T-helper 1 cell treated with Interleukin-12 subunit alpha and Interleukin-12 subunit beta and Interleukin-4 antibody, amounts not matched to agents 30 μg/mL and 1 μg/mL, for 36 hours (primary cell): Measurements from ENCODE around the gene FILIP1.

Experiments
- H3K27ac Mint-ChIP-seq: one replicate; pipeline ENCODE4 v1.8.0; 2021; ENCODE audit warnings: mild to moderate bottlenecking, mixed read lengths
- H3K27me3 Mint-ChIP-seq: one replicate; pipeline ENCODE4 v1.8.0; 2021; ENCODE audit warnings: low read depth, mixed read lengths
- H3K36me3 Mint-ChIP-seq: one replicate; pipeline ENCODE4 v1.8.0; 2021; ENCODE audit warnings: low read depth, mixed read lengths
- H3K4me1 Mint-ChIP-seq: one replicate; pipeline ENCODE4 v1.8.0; 2021; ENCODE audit warnings: low read depth, mixed read lengths
- H3K4me3 Mint-ChIP-seq: one replicate; pipeline ENCODE4 v1.8.0; 2021; ENCODE audit warnings: mild to moderate bottlenecking, moderate library complexity, mixed read lengths
- H3K9me3 Mint-ChIP-seq: one replicate; pipeline ENCODE4 v1.8.0; 2021; ENCODE audit warnings: mixed read lengths

The FILIP1 gene

DNA sequence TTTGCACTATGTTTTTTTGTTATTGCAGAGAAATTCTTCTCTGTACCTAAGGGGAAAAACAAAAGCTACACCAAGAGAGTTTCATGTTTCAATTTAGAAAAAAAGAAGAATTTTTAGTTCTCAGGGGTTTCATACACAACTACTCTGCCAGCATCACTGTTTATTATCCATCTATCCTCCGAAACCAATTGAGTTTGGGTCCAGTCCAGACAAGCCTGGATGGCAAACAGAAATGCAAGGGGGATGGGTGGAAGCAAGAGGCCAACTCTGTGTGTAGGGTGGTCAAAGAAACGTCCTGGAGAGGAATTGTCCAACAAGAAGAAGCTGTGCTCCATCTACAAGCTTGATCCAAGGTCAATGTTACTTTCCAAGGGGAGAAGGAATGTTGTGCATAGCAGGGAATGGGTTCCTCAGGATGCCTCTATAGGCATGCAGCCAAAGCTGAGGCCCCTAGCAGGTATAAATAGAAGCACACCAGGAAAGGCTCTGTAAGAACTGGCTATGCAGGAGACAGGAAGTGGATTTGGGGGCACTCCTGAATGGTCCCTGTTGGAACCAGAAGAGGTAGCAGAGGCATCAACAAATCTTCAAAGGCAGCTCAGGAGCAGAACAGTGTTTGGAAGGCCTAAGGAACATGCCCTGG lies 64.4 kb downstream of the FILIP1 start:
- Mint-ChIP-seq H3K27ac (no peak overlapping the region), H3K9me3 (no peaks in the 10 kb centered on the region), H3K27me3 (peaks cover under 1% of the 10 kb centered on the region), H3K4me3 (no peak overlapping the region), H3K4me1 (peaks cover 9% of the 10 kb centered on the region), H3K36me3 (no peaks in the 10 kb centered on the region)

DNA sequence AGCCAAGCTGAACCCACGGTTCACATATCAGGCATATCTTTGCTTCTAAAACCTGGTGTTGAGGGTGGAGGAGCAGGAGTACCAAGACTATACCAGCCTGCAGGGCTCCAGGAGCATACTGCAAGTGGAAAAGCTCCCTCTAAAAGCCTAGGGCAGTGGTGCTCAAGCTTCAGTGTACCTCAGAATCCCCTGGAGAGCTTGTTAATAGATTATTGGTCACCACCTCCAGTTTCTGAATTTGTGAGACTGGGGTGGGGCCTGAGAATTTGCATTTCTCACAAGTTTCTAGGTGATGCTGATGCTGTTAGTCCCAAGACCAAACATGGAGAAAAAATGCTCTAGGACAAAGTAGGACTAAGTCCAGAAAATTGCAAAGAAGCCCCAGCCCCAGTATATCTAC lies 65.4 kb downstream of the FILIP1 start:
- peaks cover 9% of the 10 kb centered on the region for H3K4me1 Mint-ChIP-seq
- H3K27me3 Mint-ChIP-seq: no peaks in the 10 kb centered on the region
- H3K9me3 Mint-ChIP-seq: no peaks in the 10 kb centered on the region
- no peak overlapping the region for H3K27ac Mint-ChIP-seq
- no peak overlapping the region for H3K4me3 Mint-ChIP-seq
- no peaks in the 10 kb centered on the region for H3K36me3 Mint-ChIP-seq

DNA sequence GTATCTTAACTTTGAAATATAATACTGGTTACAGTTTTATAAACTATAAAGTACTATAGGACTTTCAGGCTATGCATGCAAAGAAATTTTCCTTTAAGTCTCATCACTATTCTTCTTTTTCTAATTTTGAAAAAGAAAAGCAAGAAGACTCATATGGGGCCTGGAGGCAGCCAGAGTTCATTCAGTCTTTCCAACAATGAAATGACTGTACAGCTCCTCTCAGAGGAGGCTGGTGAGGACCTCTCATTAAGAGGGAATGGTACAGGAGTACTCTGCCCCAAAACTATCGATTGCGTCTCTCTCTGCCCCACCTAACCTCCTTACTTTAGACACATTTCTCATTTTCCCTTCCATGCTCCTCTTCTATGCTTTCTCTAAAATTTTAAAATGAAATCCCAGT lies 66.3 kb downstream of the FILIP1 start:
- H3K36me3 Mint-ChIP-seq: no peaks in the 10 kb centered on the region
- no peaks in the 10 kb centered on the region for H3K9me3 Mint-ChIP-seq
- H3K4me1 Mint-ChIP-seq: peaks cover 9% of the 10 kb centered on the region
- H3K27ac Mint-ChIP-seq: no peak overlapping the region
- no peaks in the 10 kb centered on the region for H3K27me3 Mint-ChIP-seq
- no peak overlapping the region for H3K4me3 Mint-ChIP-seq

DNA sequence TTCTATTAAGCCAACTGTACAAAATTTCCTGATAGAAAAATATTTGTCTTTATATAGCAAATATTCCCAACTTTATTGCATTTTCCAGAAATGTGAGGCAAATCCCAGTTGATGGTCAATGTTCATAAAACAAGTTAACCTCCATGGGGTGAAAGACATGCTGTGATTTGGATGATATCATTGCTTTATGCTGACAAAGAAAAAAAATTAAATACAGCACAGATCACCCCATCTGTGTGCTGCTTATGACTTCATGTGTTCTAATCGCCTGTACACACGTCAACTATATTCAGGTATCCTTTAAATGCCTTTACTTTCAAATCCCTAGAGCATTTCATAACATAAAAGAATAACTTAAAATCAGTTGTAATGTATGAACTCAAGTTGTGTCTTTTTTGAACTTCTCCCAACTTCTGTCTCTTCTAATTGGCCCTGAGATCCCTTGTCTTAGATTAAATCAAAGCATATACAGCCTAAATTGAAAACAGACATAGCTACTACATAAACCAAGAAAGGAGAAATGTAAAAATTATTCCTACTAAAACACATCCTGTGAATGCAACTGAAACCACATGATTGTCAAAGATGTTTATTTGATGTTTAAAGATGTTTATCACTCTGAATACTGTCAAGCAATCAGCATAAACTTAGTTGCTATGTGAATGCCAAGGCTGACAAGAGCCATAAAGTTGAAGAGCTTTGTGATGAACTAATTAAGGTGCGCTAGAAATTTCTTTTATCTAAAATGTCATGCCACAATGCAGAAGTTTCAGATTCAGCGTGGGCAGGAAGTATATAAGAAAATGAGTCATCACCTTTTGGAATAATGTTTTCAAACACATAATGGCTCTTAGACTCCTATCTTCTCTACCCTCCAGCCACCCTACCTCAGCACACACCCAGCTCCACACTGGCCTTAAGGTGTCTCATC lies 68.7 kb downstream of the FILIP1 start:
- Mint-ChIP-seq H3K4me3 (no peak overlapping the region), H3K9me3 (no peaks in the 10 kb centered on the region), H3K36me3 (no peaks in the 10 kb centered on the region), H3K27ac (no peak overlapping the region), H3K4me1 (peaks cover 9% of the 10 kb centered on the region), H3K27me3 (no peaks in the 10 kb centered on the region)

DNA sequence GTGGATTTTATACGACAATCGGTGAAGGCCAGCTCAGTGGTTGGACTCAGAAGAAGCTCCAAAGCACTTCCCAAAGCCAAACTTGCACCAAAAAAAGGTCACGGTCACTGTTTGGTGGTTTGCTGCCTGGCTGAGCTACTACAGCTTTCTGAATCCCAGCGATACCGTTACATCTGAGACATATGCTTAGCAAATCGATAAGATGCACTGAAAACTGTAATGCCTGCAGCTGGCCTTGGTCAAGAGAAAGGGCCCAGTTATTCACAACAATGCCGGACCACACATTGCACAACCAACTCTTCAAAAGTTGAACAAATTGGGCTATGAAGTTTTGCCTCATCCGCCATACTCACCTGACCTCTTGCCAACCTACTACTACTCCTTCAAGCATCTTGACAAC lies 70.2 kb downstream of the FILIP1 start:
- H3K27ac Mint-ChIP-seq: no peak overlapping the region
- H3K4me1 Mint-ChIP-seq: peaks cover 9% of the 10 kb centered on the region
- no peaks in the 10 kb centered on the region for H3K9me3 Mint-ChIP-seq
- no peaks in the 10 kb centered on the region for H3K27me3 Mint-ChIP-seq
- H3K4me3 Mint-ChIP-seq: no peak overlapping the region
- no peaks in the 10 kb centered on the region for H3K36me3 Mint-ChIP-seq

DNA sequence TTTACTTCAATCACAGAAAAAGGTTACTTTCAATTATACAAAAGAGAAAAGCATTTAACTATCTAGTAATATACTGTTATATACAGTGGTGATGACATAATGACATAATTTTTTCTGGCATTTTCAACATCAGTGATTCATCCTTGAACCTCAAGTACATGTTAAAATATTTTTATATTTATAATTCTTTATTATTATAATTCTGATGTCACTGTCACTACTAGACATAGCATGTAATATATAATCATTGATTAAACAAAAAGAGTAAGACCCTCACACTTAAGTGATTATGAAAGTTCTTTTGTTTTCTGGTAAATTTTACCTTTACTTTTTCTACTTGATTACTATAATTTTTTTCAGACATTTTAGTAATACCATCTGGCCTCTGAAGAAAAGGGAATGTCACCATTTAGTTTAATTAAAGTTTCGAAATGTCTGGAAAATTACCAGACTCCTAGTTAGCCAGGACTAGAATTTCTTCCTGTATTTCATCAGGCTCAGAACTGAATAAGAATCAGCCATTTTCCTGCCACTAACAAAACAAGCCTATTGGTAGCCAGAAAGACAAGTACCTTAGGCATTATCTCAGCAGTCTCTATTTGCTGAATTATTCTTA lies 71.5 kb downstream of the FILIP1 start:
- no peaks in the 10 kb centered on the region for H3K9me3 Mint-ChIP-seq
- H3K27ac Mint-ChIP-seq: no peak overlapping the region
- no peaks in the 10 kb centered on the region for H3K27me3 Mint-ChIP-seq
- no peak overlapping the region for H3K4me3 Mint-ChIP-seq
- H3K4me1 Mint-ChIP-seq: peaks cover 9% of the 10 kb centered on the region
- H3K36me3 Mint-ChIP-seq: no peaks in the 10 kb centered on the region

DNA sequence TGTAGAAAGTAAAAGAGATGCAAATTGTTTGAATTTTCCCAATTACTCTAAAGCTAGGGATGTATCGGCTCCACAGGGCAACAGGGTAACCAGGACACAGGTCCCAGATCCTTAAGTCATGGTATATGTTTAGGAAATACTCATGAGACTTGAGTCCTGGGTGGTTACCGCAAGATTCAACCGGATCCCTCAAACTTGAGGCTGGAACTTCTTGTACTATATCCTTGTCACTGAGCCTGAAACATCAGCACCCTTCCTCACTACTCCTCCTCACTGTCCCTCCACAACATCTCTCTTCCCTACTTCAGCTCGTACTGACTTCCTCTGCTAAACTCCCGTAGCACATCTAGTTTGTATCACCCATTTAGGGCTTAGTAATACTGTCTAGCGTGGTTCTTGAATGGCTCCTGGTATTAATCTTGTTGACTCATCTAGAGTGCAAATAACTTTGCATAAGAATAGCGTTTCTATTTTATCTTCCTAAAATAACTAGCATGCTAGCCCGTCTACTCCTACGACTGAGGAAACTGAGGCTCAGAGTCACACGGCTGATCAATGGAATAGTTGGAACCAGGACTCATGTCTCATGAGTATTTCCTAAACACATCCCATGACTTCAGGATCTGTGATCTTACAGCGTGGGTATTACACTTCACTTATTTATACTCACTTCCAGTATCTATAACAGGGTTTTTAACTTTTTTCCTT lies 72.1 kb downstream of the FILIP1 start:
- H3K4me3 Mint-ChIP-seq: no peak overlapping the region
- H3K27ac Mint-ChIP-seq: no peak overlapping the region
- no peaks in the 10 kb centered on the region for H3K9me3 Mint-ChIP-seq
- H3K4me1 Mint-ChIP-seq: peaks cover 9% of the 10 kb centered on the region
- no peaks in the 10 kb centered on the region for H3K36me3 Mint-ChIP-seq
- no peaks in the 10 kb centered on the region for H3K27me3 Mint-ChIP-seq

DNA sequence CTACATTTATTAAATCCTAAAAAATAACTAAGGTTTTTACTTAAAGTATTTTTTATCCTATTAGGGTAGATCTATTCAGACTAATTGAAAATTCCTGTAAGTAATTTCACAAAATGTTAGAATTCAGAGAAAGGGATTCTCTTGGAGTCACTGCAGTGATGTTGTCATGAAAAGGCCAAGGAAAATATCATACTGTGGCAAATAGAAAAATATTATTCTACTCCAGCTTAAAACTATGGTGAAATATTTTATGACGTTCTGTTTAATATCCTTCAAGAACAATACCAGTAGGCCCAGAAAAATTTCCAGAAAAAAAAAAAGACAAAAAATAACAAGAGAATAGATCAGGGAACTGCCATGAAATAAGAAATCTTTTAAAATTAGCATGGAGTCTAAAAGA lies 73.6 kb downstream of the FILIP1 start:
- no peaks in the 10 kb centered on the region for H3K9me3 Mint-ChIP-seq
- no peak overlapping the region for H3K4me3 Mint-ChIP-seq

DNA sequence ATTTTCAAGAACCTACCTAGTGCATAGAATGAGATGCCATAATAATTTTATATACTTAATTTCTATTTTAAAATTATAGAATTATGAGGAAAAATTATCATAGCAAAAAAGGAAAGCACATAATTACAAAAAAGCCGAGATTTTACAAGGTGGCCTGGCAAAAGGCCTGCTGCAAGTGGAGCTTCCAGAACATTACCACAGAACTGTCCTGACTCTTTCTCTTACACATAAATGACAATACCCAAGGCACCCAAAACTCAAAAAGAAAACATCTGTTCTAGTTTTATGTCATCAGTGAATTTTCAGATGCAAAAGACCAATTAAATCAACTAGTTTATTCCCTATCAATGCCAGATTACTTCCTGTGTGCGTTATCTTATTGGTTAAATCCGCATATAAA lies 74.2 kb downstream of the FILIP1 start:
- no peaks in the 10 kb centered on the region for H3K36me3 Mint-ChIP-seq
- no peak overlapping the region for H3K4me3 Mint-ChIP-seq
- no peaks in the 10 kb centered on the region for H3K27me3 Mint-ChIP-seq
- no peaks in the 10 kb centered on the region for H3K9me3 Mint-ChIP-seq
- H3K4me1 Mint-ChIP-seq: no peaks in the 10 kb centered on the region
- H3K27ac Mint-ChIP-seq: no peak overlapping the region

More for the DNA sequence above, 73.6 kb downstream of the FILIP1 start:
- H3K4me1 Mint-ChIP-seq: peaks cover 3% of the 10 kb centered on the region
- no peak overlapping the region for H3K27ac Mint-ChIP-seq
- H3K27me3 Mint-ChIP-seq: no peaks in the 10 kb centered on the region
- H3K36me3 Mint-ChIP-seq: no peaks in the 10 kb centered on the region

DNA sequence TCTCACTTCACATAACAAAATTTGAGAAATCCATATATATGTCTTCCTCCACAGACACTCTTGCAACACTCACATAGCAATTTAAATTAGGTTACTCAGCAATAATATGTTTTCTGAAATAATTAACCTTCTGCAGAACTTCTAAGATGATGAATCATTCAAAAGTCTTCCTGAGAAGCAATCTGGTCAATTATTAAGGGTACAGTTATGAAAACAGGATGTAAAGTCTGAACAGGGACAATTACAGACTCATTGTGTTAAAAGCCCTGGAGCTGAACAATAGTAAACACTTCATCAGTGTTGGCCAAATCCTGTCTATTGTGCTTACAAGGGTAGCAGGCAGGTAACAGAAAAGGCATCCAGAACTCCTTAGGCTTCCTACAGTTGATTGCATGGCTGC lies 75.4 kb downstream of the FILIP1 start:
- peaks cover 2% of the 10 kb centered on the region for H3K4me1 Mint-ChIP-seq
- H3K4me3 Mint-ChIP-seq: no peak overlapping the region
- no peaks in the 10 kb centered on the region for H3K36me3 Mint-ChIP-seq
- H3K27ac Mint-ChIP-seq: no peak overlapping the region
- no peaks in the 10 kb centered on the region for H3K27me3 Mint-ChIP-seq
- H3K9me3 Mint-ChIP-seq: no peaks in the 10 kb centered on the region

DNA sequence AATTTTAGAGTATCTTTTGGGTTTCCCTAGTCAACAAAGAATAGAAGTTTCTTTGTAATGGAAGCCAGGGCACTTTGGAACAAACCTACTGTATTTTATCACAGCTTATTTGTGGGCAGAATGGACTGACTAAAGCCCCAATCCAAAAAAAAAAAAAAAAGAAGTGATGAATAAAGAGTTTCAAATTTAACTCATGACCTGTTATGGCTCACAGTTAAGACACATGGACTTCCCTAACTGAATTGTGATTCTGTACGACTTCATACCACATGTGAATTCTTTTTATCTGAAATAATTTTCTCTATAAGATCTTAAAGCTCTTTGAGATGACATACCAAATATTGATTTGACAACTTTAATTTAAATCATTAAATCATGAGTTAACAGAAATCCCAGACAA lies 77.2 kb downstream of the FILIP1 start:
- Mint-ChIP-seq H3K9me3 (no peaks in the 10 kb centered on the region), H3K36me3 (no peaks in the 10 kb centered on the region), H3K27ac (no peak overlapping the region), H3K27me3 (peaks cover 6% of the 10 kb centered on the region), H3K4me1 (peaks cover 2% of the 10 kb centered on the region), H3K4me3 (no peak overlapping the region)

DNA sequence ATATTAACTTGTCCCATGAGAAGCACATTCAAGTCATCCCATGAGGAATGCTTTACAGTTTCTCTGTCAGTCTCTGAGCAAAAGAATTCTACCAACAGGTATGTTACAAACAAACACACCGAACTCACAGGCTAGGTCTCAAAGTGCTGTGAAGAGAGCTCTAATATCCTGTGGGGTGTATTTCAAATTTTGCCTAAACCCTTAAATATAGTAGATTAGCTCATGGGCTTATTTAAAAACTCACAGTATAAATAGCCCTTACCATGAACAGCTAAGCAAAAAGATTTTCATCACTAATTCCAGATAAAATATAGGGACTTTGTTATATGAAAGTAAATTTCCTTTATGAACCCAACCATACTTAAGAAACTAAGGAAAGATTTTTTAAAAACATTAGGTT lies 77.8 kb downstream of the FILIP1 start:
- H3K9me3 Mint-ChIP-seq: no peaks in the 10 kb centered on the region
- H3K36me3 Mint-ChIP-seq: no peaks in the 10 kb centered on the region
- peaks cover 6% of the 10 kb centered on the region for H3K27me3 Mint-ChIP-seq
- H3K4me3 Mint-ChIP-seq: no peak overlapping the region
- H3K4me1 Mint-ChIP-seq: peaks cover 2% of the 10 kb centered on the region
- H3K27ac Mint-ChIP-seq: no peak overlapping the region

DNA sequence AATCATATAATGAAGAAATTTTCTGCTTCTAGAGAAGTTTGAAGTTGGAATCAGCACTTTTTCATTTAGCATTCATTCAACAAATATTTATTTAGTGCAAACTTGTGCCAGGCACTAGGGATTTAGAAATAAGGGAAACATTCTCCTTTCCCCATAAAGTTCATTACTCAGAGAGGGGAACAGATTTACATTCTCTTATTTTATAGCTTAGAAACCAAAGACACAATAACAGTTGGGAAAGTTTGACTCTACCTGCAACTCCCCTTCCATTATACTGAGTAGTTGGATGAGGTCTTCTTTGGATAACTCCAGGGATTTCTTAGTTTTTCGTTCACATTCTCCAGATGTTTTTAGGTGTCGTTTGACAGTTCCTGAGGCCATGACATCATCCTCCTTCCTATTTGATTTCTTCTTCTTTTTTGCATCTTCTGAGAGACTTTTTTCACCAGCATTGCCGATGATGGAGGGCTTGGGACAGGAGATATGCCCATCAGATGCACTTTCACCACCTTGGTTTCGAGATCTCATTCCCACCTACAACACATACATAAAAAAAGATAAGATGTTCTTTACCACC lies 79.1 kb downstream of the FILIP1 start:
- Mint-ChIP-seq H3K4me1 (peaks cover 2% of the 10 kb centered on the region), H3K9me3 (no peaks in the 10 kb centered on the region), H3K27ac (no peak overlapping the region), H3K27me3 (peaks cover 6% of the 10 kb centered on the region), H3K36me3 (no peaks in the 10 kb centered on the region), H3K4me3 (no peak overlapping the region)

DNA sequence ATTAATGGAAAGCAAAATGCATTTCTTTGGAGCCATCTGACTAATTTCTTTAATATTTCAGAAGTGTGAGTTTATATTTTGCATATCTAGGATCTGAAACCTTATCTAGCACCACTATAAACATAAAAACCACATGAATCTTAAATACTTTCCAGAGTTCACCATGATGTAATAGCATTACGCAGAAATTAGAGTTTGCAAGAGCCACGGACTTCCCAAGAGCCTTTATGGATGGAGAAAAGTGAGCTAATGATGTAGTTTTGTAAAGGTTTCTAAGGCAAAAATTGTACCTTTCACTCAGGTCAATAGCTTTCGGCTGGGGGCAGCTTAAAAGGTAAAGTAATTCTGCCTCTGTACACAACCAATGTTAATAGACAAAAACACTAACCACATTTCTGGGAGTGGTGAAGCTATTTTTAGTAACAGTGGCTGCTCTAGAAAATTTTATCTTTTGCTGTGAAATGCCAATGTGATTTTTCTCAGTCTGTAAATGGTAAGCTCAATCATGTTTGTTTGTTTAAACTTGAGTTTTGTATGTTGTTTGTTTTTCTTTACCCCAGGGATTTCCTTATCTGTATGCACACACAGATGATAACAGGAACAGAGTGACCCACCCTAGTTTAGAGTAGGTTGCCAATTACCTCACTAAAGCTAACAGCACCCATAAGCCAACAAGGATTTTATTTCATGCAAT lies 80.5 kb downstream of the FILIP1 start:
- Mint-ChIP-seq H3K27me3 (peaks cover 6% of the 10 kb centered on the region), H3K27ac (no peak overlapping the region), H3K4me1 (peaks cover 2% of the 10 kb centered on the region), H3K36me3 (no peaks in the 10 kb centered on the region), H3K4me3 (no peak overlapping the region), H3K9me3 (no peaks in the 10 kb centered on the region)
